B cell (primary cell): ENCODE measurements around the gene GEMIN4.

Experiments
- EZH2 ChIP-seq: IDR thresholded peaks from 2 replicates; pipeline ENCODE4 v1.6.1; 2012; ENCODE audit warnings: borderline replicate concordance, low read depth, mild to moderate bottlenecking, moderate library complexity, low read length; ENCODE audit not compliant: insufficient read depth, poor library complexity, severe bottlenecking
- TF ChIP-seq, protein P1 (sequence below): fragments of 200-600 bp; IDR thresholded peaks from one replicate; pipeline ENCODE4 v1.8.0; 2022; ENCODE audit warnings: antibody characterized with exemption, mild to moderate bottlenecking

DNA sequence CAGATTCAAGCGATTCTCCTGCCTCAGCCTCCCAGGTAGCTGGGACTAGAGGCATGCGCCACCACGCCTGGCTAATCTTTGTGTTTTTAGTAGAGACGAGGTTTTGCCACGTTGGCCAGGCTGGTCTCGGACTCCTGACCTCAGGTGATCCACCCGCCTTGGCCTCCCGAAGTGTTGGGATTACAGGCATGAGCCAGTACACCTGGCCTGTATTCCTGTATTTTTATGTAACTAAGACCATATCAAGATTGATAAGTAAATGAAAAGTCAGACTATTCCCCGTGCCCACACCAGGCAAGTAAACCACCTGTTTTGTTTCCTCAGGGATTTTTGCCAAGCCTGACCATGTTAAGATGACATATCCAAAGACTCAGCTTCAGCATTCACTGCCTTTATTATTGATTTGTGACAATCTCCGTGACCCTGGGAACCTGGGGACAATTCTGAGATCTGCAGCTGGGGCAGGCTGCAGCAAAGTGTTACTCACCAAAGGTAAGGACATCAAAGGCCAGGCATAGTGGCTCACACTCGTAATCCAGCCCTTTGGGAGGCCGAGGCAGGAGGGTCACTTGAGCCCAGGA is 35.7 kb upstream of the GEMIN4 start:
- TF ChIP-seq, protein P1, sequence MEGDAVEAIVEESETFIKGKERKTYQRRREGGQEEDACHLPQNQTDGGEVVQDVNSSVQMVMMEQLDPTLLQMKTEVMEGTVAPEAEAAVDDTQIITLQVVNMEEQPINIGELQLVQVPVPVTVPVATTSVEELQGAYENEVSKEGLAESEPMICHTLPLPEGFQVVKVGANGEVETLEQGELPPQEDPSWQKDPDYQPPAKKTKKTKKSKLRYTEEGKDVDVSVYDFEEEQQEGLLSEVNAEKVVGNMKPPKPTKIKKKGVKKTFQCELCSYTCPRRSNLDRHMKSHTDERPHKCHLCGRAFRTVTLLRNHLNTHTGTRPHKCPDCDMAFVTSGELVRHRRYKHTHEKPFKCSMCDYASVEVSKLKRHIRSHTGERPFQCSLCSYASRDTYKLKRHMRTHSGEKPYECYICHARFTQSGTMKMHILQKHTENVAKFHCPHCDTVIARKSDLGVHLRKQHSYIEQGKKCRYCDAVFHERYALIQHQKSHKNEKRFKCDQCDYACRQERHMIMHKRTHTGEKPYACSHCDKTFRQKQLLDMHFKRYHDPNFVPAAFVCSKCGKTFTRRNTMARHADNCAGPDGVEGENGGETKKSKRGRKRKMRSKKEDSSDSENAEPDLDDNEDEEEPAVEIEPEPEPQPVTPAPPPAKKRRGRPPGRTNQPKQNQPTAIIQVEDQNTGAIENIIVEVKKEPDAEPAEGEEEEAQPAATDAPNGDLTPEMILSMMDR: no peak
- TF ChIP-seq EZH2: no peak
